GM18951 (cell line): Measurements from ENCODE around the gene CWH43.
"Not testable (repeated sequence)": the region's sequence is repeated elsewhere in the genome, so short reads cannot be mapped to it uniquely, and the experiment has no call there.

ENCODE experiments used
- POLR2A ChIP-seq: IDR thresholded peaks from 4 replicates; pipeline ENCODE4 v1.6.1; 2011; ENCODE audit warnings: mild to moderate bottlenecking; ENCODE audit not compliant: insufficient read length, insufficient read depth; ENCODE audit errors: extremely low read depth
- in situ Hi-C: fragments of 300-500 bp; cut with MboI; formaldehyde crosslinking; loops from one replicate; pipeline ENCODE4 v1.12.0; 2022; ENCODE audit warnings: low sequenced_read_pairs, mixed read lengths, inconsistent platforms; ENCODE audit not compliant: unreplicated experiment

The CWH43 gene

GRCh38 chr4:48989461-48990203 is 3.6 kb downstream of the CWH43 start:
- no peak for TF ChIP-seq POLR2A
- in situ Hi-C loops: no loop called here

GRCh38 chr4:48991357-48991756 is 5.3 kb downstream of the CWH43 start:
- TF ChIP-seq POLR2A: no peak
- in situ Hi-C loops: no loop called here

GRCh38 chr4:48997962-48998361 is 11.9 kb downstream of the CWH43 start:
- in situ Hi-C loops: no loop called here
- no peak for TF ChIP-seq POLR2A

- in situ Hi-C loops: no loop called here
Measured at GRCh38 chr4:48998440-48998839, 12.4 kb downstream of the CWH43 start.

GRCh38 chr4:49000806-49001205 is 14.7 kb downstream of the CWH43 start:
- no peak for TF ChIP-seq POLR2A
- in situ Hi-C loops: no loop called here

More at GRCh38 chr4:48998440-48998839, 12.4 kb downstream of the CWH43 start:
- TF ChIP-seq POLR2A: no peak

- TF ChIP-seq POLR2A: no peak
- in situ Hi-C loops: no loop called here
Measured at GRCh38 chr4:49002931-49003330, 16.9 kb downstream of the CWH43 start.

- no peak for TF ChIP-seq POLR2A
- in situ Hi-C loops: no loop called here
Measured at GRCh38 chr4:49018718-49019295, 32.7 kb downstream of the CWH43 start.

- no peak for TF ChIP-seq POLR2A
- in situ Hi-C loops: no loop called here
Measured at GRCh38 chr4:49032440-49033161, 46.5 kb downstream of the CWH43 start.

- in situ Hi-C loops: no loop called here
- no peak for TF ChIP-seq POLR2A
Measured at GRCh38 chr4:49036528-49036927, 50.5 kb downstream of the CWH43 start.

- in situ Hi-C loops: no loop called here
- no peak for TF ChIP-seq POLR2A
Measured at GRCh38 chr4:49044270-49044669, 58.2 kb downstream of the CWH43 start.

- TF ChIP-seq POLR2A: no peak
- in situ Hi-C loops: no loop called here
Measured at GRCh38 chr4:49058306-49058705, 72.2 kb downstream of the CWH43 start.

GRCh38 chr4:49063670-49064069 is 77.6 kb downstream of the CWH43 start:
- TF ChIP-seq POLR2A: no peak
- in situ Hi-C loops: no loop called here

- in situ Hi-C loops: not testable (repeated sequence)
Measured at GRCh38 chr4:49072196-49072595, 86.1 kb downstream of the CWH43 start.

GRCh38 chr4:49091883-49092282 is 105.8 kb downstream of the CWH43 start:
- in situ Hi-C loops: not testable (repeated sequence)

- in situ Hi-C loops: not testable (repeated sequence)
Measured at GRCh38 chr4:49092608-49093135, 106.6 kb downstream of the CWH43 start.

- in situ Hi-C loops: not testable (repeated sequence)
Measured at GRCh38 chr4:49096215-49096614, 110.1 kb downstream of the CWH43 start.

- in situ Hi-C loops: not testable (repeated sequence)
Measured at GRCh38 chr4:49096627-49097026, 110.6 kb downstream of the CWH43 start.

GRCh38 chr4:49097071-49097470 is 111.0 kb downstream of the CWH43 start:
- in situ Hi-C loops: not testable (repeated sequence)

GRCh38 chr4:49097505-49097904 is 111.4 kb downstream of the CWH43 start:
- in situ Hi-C loops: not testable (repeated sequence)
